K562 (cell line): Measurements from ENCODE around the gene TMEM273. TPM values are rescaled to one million over a fixed set of nuclear protein-coding genes. Genes with fewer than 3 reads are reported as not detected.

Source experiments
- ADNP ChIP-seq: fragments of 200-800 bp; sonication (Bioruptor generic); IDR thresholded peaks from 2 replicates; pipeline ENCODE4 v1.6.1; 2016; ENCODE audit warnings: missing genetic modification characterization, missing compliant biosample characterization
- ASH1L ChIP-seq: fragments of 450-650 bp; IDR thresholded peaks from 2 replicates; pipeline ENCODE4 v1.6.1; 2018; ENCODE audit warnings: borderline replicate concordance, mild to moderate bottlenecking, low read depth; ENCODE audit not compliant: partially characterized antibody
- HDAC8 ChIP-seq: fragments of 450-650 bp; IDR thresholded peaks from 2 replicates; pipeline ENCODE4 v1.6.1; 2016; ENCODE audit warnings: mild to moderate bottlenecking, missing genetic modification characterization, moderate library complexity, missing compliant biosample characterization
- KDM2B ChIP-seq: fragments of 250-450 bp; sonication (Bioruptor Pico); IDR thresholded peaks from 2 replicates; pipeline ENCODE4 v1.8.0; 2021; ENCODE audit warnings: mild to moderate bottlenecking, moderate library complexity
- MTA3 ChIP-seq: fragments of 450-650 bp; formaldehyde crosslinking; IDR thresholded peaks from 2 replicates; pipeline ENCODE4 v1.6.1; 2017; ENCODE audit warnings: mild to moderate bottlenecking, borderline replicate concordance
- MTF1 ChIP-seq: fragments of 250-450 bp; sonication (Bioruptor Pico); IDR thresholded peaks from 2 replicates; pipeline ENCODE4 v1.9.0; 2021; ENCODE audit warnings: moderate library complexity, mild to moderate bottlenecking, inconsistent platforms, borderline replicate concordance
- ZNF384 ChIP-seq: IDR thresholded peaks from 2 replicates; pipeline ENCODE4 v1.6.1; 2012; ENCODE audit warnings: low read depth, low read length, improper control_type of control experiment
- ZNF444 ChIP-seq: fragments of 250-450 bp; sonication (Bioruptor Pico); IDR thresholded peaks from 2 replicates; pipeline ENCODE4 v1.4.0; 2020; ENCODE audit warnings: mild to moderate bottlenecking, moderate library complexity
- polyA plus RNA-seq, 8 experiments: library from polyadenylated mRNA; depleted of rRNA in 4 of 8; stranded (reverse) in 5 of 8; unstranded in 3 of 8; fragments of >200 nt; fragmentation: Nextera tagmentation in 2 of 8; fragmentation: Illumina TruSeq in 1 of 8; extraction: Ambion mirVana in 2 of 8; extraction: Trizol in 1 of 8; gene quantifications; 2 replicates each; pipeline versions ENCODE4 v1.2.1 to v1.2.3, GENCODE V29; 2011 to 2014; ENCODE audit warnings: inconsistent platforms in 1 of 8, missing spikeins in 1 of 8
- total RNA-seq, 7 experiments: library from RNA; depleted of rRNA in 6 of 7; stranded (reverse); fragments of >200 nt in 6 of 7; fragmentation: Illumina TruSeq in 2 of 7; extraction: Trizol in 2 of 7; gene quantifications; 2 replicates each; pipeline versions ENCODE4 v1.2.1 to v1.2.3, GENCODE V29; 2011 to 2021; ENCODE audit warnings: low replicate concordance in 1 of 7
- TF ChIP-seq, protein P1 (sequence below): fragments of 450-650 bp; conservative IDR thresholded peaks from 2 replicates; pipeline ENCODE4 v1.6.1; 2016; ENCODE audit warnings: missing genetic modification characterization, low read depth, mild to moderate bottlenecking, control low read depth, missing compliant biosample characterization
- TF ChIP-seq, protein P2 (sequence below): fragments of 250-450 bp; sonication (Bioruptor Pico); IDR thresholded peaks from 2 replicates; pipeline ENCODE4 v1.8.0; 2021; ENCODE audit warnings: moderate library complexity, mild to moderate bottlenecking, inconsistent platforms
- TF ChIP-seq, protein P3 (sequence below): sonication (generic); formaldehyde crosslinking; IDR thresholded peaks from 2 replicates; pipeline ENCODE4 v1.9.0; 2022; ENCODE audit warnings: mild to moderate bottlenecking, missing genetic modification reagents
- TF ChIP-seq, protein P4 (sequence below), 2 experiments: fragments of 450-650 bp; IDR thresholded peaks; 2 replicates each; pipeline ENCODE4 v1.6.1; 2016; ENCODE audit warnings: mild to moderate bottlenecking in 2 of 2, borderline replicate concordance in 1 of 2, low read depth in 1 of 2, moderate library complexity in 1 of 2

The TMEM273 gene
- total and polyA plus RNA-seq, 9 of the 15 experiments (the other 6 are each of a cell fraction or from before 2014, with no cell fraction given): 39.2 to 131 (median 95.6) TPM

DNA sequence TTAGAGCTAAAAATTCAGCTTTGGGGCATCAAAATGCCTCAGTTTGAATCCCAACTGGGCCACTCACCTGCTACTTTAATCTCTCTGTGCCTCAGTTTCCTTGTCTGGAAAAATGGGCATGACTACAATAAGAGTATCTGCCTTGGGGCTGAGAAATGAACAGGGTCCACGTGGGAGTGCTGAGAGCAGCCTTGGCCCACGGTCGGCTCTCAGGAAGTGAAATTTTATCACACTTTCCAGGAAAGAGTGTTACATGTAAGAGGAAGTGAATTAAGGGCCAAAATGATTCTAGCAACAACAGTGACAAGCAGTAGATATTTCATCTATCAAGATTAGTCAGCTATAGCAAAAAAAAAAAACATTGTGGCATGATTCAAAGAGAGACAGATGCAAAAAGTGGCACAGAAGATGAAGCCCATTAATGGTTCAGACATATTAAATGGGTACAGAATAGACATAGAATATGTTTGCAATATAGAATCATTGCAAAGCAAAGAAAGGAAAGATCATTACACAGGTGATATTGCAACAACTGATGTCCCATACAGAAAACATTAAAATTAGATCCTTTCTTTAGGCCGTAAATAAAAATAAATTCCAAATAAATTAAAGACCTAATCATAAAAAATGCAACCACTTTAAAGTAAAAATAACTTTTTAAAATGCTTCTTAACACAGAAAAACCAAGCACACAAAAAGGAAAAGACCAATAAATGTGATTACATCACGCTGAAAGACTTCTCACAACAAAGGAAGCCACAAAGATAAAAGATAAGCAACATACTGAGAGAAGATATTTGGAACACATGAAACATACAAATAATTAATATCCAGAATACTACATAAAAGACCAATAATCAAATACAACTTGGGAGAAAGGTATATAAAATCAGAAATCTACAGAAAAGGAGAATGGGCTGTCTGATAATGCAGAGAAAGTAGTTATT is 4.3 kb downstream of the TMEM273 start (continued):
- TF ChIP-seq ADNP (peak; percentile 31; the same call in 1 of the 2 replicates), ASH1L (peak; percentile 29), ZNF384 (peak; percentile 82), KDM2B (no peak), MTF1 (CRISPR knock-in tag) (no peak), HDAC8 (tag) (no peak), MTA3 (peak; percentile 80), ZNF444 (CRISPR knock-in tag) (peak; percentile 44; the same call in 1 of the 2 replicates)
- TF ChIP-seq, protein P1, sequence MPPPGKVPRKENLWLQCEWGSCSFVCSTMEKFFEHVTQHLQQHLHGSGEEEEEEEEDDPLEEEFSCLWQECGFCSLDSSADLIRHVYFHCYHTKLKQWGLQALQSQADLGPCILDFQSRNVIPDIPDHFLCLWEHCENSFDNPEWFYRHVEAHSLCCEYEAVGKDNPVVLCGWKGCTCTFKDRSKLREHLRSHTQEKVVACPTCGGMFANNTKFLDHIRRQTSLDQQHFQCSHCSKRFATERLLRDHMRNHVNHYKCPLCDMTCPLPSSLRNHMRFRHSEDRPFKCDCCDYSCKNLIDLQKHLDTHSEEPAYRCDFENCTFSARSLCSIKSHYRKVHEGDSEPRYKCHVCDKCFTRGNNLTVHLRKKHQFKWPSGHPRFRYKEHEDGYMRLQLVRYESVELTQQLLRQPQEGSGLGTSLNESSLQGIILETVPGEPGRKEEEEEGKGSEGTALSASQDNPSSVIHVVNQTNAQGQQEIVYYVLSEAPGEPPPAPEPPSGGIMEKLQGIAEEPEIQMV (tag): 0 out of 2 replicates have a peak, but pooled peaks have one; percentile 18
- TF ChIP-seq, protein P2, sequence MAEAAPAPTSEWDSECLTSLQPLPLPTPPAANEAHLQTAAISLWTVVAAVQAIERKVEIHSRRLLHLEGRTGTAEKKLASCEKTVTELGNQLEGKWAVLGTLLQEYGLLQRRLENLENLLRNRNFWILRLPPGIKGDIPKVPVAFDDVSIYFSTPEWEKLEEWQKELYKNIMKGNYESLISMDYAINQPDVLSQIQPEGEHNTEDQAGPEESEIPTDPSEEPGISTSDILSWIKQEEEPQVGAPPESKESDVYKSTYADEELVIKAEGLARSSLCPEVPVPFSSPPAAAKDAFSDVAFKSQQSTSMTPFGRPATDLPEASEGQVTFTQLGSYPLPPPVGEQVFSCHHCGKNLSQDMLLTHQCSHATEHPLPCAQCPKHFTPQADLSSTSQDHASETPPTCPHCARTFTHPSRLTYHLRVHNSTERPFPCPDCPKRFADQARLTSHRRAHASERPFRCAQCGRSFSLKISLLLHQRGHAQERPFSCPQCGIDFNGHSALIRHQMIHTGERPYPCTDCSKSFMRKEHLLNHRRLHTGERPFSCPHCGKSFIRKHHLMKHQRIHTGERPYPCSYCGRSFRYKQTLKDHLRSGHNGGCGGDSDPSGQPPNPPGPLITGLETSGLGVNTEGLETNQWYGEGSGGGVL (CRISPR knock-in tag): no peak
- TF ChIP-seq, protein P3, sequence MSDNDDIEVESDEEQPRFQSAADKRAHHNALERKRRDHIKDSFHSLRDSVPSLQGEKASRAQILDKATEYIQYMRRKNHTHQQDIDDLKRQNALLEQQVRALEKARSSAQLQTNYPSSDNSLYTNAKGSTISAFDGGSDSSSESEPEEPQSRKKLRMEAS (CRISPR knock-in tag): peak; percentile 40; the same call in 1 of the 2 replicates
- TF ChIP-seq, protein P4, sequence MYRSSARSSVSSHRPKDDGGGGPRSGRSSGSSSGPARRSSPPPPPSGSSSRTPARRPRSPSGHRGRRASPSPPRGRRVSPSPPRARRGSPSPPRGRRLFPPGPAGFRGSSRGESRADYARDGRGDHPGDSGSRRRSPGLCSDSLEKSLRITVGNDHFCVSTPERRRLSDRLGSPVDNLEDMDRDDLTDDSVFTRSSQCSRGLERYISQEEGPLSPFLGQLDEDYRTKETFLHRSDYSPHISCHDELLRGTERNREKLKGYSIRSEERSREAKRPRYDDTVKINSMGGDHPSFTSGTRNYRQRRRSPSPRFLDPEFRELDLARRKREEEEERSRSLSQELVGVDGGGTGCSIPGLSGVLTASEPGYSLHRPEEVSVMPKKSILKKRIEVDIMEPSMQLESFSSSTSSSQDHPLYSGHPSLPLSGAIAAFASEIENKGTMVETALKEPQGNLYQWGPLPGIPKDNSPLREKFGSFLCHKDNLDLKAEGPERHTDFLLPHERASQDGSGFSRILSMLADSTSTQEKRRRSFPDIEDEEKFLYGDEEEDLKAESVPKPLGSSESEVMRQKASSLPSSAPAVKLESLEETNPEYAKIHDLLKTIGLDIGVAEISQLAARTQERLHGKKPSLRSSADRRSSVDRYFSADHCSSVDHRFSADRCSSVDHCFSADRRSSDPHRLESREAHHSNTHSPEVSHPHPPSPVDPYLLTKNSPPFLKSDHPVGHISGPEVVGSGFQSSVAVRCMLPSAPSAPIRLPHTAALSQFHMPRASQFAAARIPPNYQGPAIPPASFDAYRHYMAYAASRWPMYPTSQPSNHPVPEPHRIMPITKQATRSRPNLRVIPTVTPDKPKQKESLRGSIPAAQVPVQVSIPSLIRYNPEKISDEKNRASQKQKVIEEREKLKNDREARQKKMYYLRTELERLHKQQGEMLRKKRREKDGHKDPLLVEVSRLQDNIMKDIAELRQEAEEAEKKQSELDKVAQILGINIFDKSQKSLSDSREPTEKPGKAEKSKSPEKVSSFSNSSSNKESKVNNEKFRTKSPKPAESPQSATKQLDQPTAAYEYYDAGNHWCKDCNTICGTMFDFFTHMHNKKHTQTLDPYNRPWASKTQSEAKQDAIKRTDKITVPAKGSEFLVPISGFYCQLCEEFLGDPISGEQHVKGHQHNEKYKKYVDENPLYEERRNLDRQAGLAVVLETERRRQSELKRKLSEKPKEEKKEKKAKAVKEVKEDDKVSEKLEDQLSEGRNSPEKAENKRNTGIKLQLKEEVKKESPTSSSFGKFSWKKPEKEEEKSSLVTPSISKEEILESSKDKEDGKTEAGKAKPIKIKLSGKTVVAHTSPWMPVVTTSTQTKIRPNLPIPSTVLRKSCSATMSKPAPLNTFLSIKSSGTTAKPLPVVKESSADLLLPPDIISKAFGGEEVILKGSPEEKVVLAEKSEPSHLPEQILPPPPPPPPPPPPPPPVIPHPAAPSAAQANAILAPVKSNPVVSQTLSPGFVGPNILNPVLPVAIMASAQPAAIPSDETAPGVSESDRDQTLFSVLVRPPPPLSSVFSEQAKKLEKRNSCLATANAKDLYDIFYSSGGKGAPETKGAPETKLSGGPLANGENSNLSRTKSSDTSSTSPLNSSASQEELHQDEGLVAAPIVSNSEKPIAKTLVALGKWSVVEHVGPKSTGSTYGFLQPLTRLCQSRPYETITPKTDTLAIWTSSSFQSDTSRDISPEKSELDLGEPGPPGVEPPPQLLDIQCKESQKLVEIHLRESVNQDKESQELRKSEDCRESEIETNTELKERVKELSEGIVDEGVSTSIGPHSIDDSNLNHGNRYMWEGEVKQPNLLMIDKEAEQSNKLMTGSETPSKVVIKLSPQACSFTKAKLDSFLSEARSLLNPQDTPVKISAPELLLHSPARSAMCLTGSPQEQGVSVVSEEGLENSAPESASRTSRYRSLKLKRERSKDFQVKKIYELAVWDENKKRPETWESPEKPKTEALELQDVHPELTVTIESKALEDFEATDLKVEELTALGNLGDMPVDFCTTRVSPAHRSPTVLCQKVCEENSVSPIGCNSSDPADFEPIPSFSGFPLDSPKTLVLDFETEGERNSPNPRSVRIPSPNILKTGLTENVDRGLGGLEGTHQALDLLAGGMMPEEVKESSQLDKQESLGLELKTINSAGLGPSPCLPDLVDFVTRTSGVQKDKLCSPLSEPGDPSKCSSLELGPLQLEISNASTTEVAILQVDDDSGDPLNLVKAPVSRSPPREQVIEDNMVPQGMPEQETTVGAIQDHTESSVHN (IDR thresholded peaks at IDR 0.05; ENCODE audit: borderline replicate concordance in 1 of 2, low read depth in 1 of 2): no peak
